Measurements from ENCODE around the gene ZBP1. TPM values are rescaled to one million over a fixed set of nuclear protein-coding genes. Genes with fewer than 3 reads are reported as not detected.

ZBP1 gene
- total RNA-seq, 3 donors from 2014 or later = 0.73 to 2.4 TPM; not detected in 1

GRCh38 chr20:57573242-57573641 is 47.0 kb downstream of the ZBP1 start:
- no peak for TF ChIP-seq POLR2A (IDR thresholded peaks at IDR 0.05)
- no peak for TF ChIP-seq POLR2AphosphoS5 (IDR thresholded peaks at IDR 0.05)
- Histone ChIP-seq H3K9me3 (no peaks in the 10 kb centered on the region), H3K36me3 (no peaks in the 10 kb centered on the region), H3K4me3 (no peak overlapping the region), H3K27ac (no peak overlapping the region), H3K27me3 (peaks cover 0 to 18% of the 10 kb centered on the region in 2 donors), H3K4me1 (no peaks in the 10 kb centered on the region)
- intact Hi-C loops (cut with DNase I; ENCODE audit: low total_unique reads) = no loop called here
- no peak for DNase-seq (ENCODE audit: low spot score in 2 of 2)

- no peak for TF ChIP-seq POLR2A (IDR thresholded peaks at IDR 0.05)
- no peak for TF ChIP-seq POLR2AphosphoS5 (IDR thresholded peaks at IDR 0.05)
- no peak for TF ChIP-seq CTCF (IDR thresholded peaks at IDR 0.05)
- Histone ChIP-seq H3K27ac (no peak overlapping the region), H3K4me3 (no peak overlapping the region), H3K27me3 (peaks cover 0 to 22% of the 10 kb centered on the region in 2 donors), H3K4me1 (no peaks in the 10 kb centered on the region), H3K36me3 (no peaks in the 10 kb centered on the region), H3K9me3 (no peaks in the 10 kb centered on the region)
- intact Hi-C loops (cut with DNase I; ENCODE audit: low total_unique reads) = no loop called here
- DNase-seq (ENCODE audit: low spot score in 2 of 2) = no peak
These were observed 48.3 kb downstream of the ZBP1 start for GRCh38 chr20:57571782-57572416.

GRCh38 chr20:57570920-57571319 is 49.3 kb downstream of the ZBP1 start:
- intact Hi-C loops (cut with DNase I; ENCODE audit: low total_unique reads) = no loop called here
- H3K27ac ChIP-seq = no peak overlapping the region
- no peak for TF ChIP-seq POLR2A (IDR thresholded peaks at IDR 0.05)

GRCh38 chr20:57570145-57570850 is 49.9 kb downstream of the ZBP1 start:
- intact Hi-C loops (cut with DNase I; ENCODE audit: low total_unique reads) = no loop called here
- Histone ChIP-seq H3K4me3 (no peak overlapping the region), H3K4me1 (no peaks in the 10 kb centered on the region), H3K36me3 (no peaks in the 10 kb centered on the region), H3K9me3 (no peaks in the 10 kb centered on the region), H3K27me3 (peaks cover 0 to 21% of the 10 kb centered on the region in 2 donors), H3K27ac (no peak overlapping the region)
- TF ChIP-seq CTCF (IDR thresholded peaks at IDR 0.05) = no peak
- no peak for TF ChIP-seq POLR2A (IDR thresholded peaks at IDR 0.05)
- no peak for TF ChIP-seq POLR2AphosphoS5 (IDR thresholded peaks at IDR 0.05)
- no peak for DNase-seq (ENCODE audit: low spot score in 2 of 2)

More at GRCh38 chr20:57570920-57571319, 49.3 kb downstream of the ZBP1 start:
- H3K4me3 ChIP-seq = no peak overlapping the region
- H3K4me1 ChIP-seq = no peaks in the 10 kb centered on the region
- H3K27me3 ChIP-seq = peaks cover 0 to 21% of the 10 kb centered on the region in 2 donors
- H3K9me3 ChIP-seq = no peaks in the 10 kb centered on the region
- no peaks in the 10 kb centered on the region for H3K36me3 ChIP-seq
- no peak for DNase-seq (ENCODE audit: low spot score in 2 of 2)

GRCh38 chr20:57568960-57569359 is 51.3 kb downstream of the ZBP1 start:
- no peak for DNase-seq (ENCODE audit: low spot score in 2 of 2)
- H3K4me1 ChIP-seq = no peaks in the 10 kb centered on the region
- no peaks in the 10 kb centered on the region for H3K36me3 ChIP-seq
- TF ChIP-seq POLR2AphosphoS5 (IDR thresholded peaks at IDR 0.05) (no peak), POLR2A (IDR thresholded peaks at IDR 0.05) (no peak), CTCF (IDR thresholded peaks at IDR 0.05) (no peak)
- H3K4me3 ChIP-seq = no peak overlapping the region
- no peak overlapping the region for H3K27ac ChIP-seq
- H3K9me3 ChIP-seq = no peaks in the 10 kb centered on the region
- H3K27me3 ChIP-seq = peaks cover 0 to 21% of the 10 kb centered on the region in 2 donors
- intact Hi-C loops (cut with DNase I; ENCODE audit: low total_unique reads) = no loop called here

All from breast epithelium (tissue), 4 donors.